Femur (tissue), 1 donor: ENCODE results near the gene NKG7.

Experiments
- DNase-seq: peaks from one replicate; pipeline ENCODE4 v3.0.0-alpha.2; 2017

The NKG7 gene

DNA sequence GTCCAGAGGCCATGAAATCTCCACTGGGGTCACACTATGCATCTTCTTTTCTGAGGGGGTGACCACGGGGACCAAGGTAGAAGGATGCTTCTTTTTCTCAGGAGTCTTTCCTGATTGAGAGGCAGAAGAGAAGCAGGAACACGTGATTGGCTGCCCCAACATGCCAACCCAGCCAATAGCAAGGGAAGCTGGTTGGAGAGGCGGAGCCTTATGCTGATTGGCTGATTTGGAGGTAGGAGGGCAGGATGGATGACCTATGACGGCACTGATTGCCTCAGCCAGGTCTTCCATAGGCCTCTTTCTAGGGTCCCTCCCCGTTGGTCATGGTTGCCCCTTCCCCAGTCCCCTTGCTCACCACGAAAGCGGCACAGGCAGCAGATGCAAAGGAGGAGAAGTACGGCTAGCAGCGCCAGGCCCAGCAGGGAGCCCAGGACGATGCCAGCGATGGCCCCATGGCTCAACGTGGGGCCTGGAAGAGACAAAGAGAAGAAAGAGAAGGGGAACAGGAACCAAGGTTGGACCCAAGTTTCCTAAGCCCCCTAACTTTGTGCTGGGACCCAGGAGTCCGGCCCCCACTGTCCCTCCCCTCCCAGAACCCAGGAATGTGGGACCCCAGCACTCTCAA, 38.5 kb downstream of the NKG7 start:
- no peak for DNase-seq

DNA sequence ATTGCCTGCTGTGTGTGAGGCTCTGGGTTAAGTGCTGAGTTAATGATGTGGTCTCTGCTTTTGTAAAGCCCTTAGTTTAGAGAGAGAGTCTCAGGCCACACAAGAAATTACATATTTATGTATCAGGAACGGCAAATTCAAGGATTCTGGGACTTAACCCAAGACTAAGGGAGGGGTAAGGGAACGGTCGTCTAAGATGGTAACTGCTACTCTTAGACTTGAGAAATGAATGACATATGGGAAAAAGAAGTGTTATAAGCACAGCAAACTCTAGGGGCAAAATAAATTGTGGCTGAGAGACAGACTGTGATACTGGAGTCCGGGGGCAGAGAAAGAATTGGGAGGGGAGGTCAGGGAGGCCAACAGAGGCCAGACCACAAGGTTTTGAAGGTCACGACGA, 40.7 kb downstream of the NKG7 start:
- DNase-seq = no peak

DNA sequence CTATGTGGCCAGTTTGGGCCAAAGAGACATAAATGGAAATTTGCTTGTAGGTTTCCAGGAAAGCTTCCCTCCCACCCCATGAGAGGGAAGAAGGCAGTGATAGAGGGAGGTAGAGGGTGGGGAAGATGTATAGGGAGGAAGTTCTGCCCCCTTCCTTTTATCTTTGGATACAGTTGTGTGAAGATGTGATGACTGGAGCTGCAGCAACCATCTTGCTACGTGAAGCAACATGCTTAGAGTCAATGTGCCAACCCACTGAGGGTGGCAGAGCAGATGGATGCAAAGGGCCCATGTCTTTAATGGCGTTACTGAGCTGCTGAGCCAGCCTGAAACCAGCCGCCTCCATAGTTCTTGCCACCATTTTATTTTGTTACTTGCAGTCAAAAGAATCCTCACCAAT, 41.3 kb downstream of the NKG7 start:
- DNase-seq = no peak

DNA sequence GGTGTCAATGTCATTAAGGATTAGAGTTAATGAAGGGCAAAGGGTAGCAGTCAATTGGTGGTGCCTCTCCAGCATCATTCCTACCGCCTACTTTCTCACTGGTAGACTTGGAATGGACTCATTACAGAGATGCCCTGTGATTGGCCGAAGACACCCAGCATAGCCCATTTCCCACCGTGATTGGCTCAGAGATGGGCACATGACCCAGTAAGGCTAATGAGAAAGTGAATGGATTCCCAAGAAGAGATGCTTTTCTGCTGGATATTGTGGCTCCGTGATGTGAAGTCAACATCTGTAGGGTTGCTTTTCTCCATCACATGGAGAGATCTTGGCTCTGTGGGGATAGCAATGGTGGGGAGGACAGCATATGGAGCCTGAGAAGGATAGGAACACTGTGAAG, 42.1 kb downstream of the NKG7 start:
- DNase-seq = no peak

DNA sequence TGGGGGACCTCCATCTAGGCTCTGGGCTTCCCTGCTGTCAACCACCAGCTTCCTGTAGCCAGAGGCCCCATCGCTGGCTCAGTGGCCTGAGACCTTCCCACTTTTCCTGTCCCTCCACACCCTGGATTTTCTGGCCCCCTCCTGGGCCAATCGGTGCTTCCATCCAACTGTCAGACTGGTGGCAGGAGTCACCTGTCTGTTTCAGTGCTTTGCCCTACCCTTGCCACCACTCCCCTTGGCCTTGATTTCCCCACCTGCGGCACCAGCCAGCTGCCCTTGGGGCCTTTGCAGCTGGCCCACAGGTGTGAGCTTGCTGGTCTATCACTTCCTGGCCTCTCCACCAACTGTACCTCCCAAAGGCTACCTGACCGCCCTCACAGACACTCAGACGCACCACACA, 43.0 kb downstream of the NKG7 start:
- no peak for DNase-seq

DNA sequence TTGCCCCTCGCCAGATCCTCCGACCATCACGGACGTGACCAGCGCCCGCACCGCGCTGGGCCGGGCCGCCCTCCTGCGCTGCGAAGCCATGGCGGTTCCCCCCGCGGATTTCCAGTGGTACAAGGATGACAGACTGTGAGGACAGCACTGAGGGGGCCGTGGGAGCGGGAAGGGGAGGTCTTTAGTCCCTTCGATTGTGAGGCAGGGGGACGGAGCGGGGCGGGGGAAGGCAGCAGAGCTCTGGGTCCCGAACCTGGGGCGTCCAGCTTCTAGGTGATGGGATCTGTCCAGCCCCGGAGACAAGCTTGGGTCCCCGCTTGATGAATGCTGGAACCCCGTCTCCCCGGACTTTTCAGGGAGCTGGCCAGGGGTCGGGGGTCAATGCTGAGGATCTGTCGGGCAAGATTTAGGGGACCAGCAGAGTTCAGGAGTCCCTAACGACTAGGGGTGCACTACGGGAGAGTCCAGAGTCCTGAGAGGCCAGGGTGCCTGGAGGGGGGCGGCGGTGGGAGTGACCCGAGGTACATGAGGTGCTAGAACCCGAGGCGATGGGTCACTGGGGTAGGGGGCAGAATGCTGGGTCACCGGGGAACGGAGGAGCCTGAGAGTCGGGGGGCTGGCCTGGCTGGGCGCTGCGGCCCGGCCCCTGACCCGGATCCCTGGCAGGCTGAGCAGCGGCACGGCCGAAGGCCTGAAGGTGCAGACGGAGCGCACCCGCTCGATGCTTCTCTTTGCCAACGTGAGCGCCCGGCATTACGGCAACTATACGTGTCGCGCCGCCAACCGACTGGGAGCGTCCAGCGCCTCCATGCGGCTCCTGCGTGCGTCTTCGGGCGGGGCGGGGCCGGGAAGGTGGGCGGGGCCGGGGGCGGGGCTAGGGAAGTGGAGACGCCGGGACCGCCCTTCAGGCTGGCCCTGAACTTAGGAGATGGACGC, 45.1 kb downstream of the NKG7 start:
- DNase-seq = peak; percentile 75

DNA sequence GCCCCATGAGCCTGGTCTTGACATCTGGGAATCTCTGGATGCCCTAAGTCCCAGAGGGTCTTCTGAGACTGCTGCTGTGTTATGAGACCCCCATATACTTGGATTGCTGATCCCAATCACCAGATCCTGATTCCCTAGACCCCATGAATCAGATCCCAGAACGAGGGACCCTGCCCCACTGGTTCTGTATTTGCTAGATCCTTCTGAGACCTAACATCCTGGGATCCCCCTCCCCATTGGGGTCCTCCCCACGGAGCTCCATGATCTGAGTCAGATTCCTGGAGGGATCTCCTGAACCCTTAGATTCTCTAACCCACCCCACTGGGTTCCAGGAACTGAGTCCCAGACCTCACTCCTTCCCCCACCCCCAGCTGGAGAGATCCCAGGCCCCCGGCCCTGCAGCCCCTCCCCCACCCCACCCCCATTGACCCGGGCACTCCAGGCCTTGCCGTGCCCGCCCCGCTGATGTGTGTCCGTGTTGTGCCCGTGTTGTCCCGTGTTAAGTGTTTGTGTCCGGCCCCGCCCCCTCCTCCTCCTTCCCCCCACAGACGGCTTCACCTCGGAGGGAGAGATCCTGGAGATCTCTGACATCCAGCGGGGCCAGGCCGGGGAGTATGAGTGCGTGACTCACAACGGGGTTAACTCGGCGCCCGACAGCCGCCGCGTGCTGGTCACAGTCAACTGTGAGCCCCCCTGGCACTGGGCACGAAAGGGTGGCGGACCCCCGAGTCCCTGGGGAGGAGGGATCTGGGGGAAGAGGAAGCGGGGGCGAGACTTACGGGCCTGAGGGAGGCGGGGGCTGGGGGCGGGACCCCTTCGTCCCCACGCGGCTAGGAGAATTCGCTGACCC, 46.0 kb downstream of the NKG7 start:
- no peak for DNase-seq

DNA sequence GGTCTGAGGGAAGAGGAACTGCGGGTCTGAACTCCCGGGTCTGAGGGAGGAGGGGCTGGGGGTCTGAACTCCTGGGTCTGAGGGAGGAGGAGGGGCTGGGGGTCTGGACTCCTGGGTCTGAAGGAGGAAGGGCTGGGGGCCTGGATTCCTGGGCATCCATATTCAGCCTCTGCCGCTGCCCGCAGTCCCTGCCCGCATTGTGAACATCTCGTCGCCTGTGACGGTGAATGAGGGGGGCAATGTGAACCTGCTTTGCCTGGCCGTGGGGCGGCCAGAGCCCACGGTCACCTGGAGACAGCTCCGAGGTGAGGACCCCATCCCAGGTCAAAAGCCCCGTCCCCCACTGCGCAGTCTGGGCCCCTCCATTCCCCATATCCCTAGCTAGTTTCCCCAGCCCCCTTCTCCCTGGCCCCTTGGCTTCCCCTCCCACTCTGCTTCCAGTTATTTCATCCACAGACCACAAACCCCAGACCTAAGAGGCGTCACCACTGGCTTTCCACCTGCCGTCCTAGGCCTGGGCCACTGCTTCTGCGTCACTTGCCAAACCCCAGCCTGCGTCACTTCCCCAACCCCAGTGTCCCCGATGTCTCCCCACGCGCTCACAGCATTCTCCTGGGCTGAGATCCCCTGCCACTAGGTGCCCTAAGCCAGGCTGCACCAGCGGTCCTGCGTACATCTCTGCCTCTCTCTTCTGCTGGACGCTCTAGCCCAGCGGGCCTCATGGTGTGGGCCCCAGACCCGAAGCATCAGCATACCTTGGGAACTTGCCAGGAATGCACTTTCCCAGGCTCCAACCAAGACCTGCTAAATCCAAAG, 47.1 kb downstream of the NKG7 start:
- DNase-seq = no peak

DNA sequence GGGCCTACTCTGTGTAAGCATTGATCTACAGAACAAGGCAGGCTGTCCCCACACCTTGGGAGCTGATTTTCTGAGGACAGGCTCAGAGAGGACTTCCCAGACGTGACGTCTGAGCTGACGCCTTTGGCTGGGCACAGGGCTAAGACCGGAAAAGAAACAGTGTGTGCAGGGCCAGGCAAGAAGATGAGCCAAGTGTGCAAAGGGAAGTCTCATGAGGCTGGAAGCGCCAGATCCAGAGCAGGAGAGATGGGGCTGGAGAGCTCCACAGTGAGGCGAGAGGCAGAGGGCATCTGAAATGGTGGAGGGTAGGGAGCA, 48.3 kb downstream of the NKG7 start:
- no peak for DNase-seq

DNA sequence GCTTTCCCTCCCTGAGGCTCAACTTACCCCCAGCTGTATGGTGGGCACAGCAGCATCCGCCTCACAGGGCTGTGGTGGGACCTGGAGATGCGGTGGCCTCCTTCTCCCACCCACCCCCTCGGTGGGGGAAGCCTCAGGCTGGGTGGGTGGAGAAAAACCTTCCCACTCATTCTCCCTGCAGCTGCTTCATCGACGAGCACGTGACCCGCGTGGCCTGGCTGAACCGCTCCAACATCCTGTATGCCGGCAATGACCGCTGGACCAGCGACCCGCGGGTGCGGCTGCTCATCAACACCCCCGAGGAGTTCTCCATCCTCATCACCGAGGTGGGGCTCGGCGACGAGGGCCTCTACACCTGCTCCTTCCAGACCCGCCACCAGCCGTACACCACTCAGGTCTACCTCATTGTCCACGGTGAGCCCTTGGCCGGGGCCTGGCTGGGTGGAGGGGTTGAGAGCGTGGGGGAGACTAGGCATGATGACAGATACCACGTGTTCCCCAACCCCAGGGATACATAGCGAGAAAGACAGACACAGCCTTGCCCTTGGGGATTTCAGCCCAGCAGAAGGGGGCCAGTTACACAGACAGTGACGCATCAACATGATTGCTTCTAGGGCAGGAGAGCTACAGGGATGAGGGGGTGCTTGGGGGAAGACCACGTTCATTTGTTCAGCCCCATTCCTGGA, 48.8 kb downstream of the NKG7 start:
- no peak for DNase-seq

DNA sequence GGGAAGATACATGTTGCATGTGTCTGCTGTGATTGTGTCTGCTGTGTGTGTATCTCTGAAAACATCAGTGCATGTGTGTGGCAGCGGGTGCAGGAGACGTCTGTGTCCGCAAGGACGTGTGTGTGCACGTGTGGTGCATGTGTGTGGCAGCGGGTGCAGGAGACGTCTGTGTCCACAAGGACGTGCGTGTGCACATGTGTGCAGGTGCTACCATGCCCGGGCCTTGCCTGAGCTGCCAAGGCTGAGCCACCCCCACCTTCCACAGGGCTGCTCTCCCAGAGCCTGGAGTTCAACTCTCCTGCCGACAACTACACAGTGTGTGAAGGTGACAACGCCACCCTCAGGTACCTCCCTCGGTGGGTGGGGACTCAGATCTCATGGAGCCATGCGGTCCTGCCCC, 50.7 kb downstream of the NKG7 start:
- no peak for DNase-seq
